T-helper 17 cell (primary cell): Measurements from ENCODE around the gene PVALB. TPM values are rescaled to one million over a fixed set of nuclear protein-coding genes. Genes with fewer than 3 reads are reported as not detected.

ENCODE experiments used
- ATAC-seq: fragments of 150-1000 bp; cut with Tn5 transposase; 2 replicates; pipeline ENCODE4 v1.10.0; 2021; ENCODE audit warnings: mild to moderate bottlenecking, moderate library complexity
- DNase-seq, 3 donors: peaks; one replicate each; pipeline versions ENCODE4 v3.0.0 to v3.0.0-alpha.2; 2020 to 2021
- H3K9me3 ChIP-seq: one replicate; pipeline ENCODE4 v1.7.0; 2013; ENCODE audit warnings: low read length, mild to moderate bottlenecking; ENCODE audit not compliant: control insufficient read depth, poor library complexity, severe bottlenecking
- H3K27ac Mint-ChIP-seq: one replicate; pipeline ENCODE4 v1.8.0; 2022; ENCODE audit warnings: mild to moderate bottlenecking, moderate library complexity, mixed read lengths
- H3K27me3 Mint-ChIP-seq: one replicate; pipeline ENCODE4 v1.8.0; 2022; ENCODE audit warnings: mixed read lengths
- H3K36me3 Mint-ChIP-seq: one replicate; pipeline ENCODE4 v1.8.0; 2022; ENCODE audit warnings: low read depth, mixed read lengths
- H3K4me1 Mint-ChIP-seq: one replicate; pipeline ENCODE4 v1.8.0; 2022; ENCODE audit warnings: mild to moderate bottlenecking, mixed read lengths
- H3K4me3 Mint-ChIP-seq: one replicate; pipeline ENCODE4 v1.8.0; 2022; ENCODE audit warnings: mild to moderate bottlenecking, moderate library complexity, mixed read lengths
- total RNA-seq, 4 donors: library from RNA in 2 of 4; stranded (reverse) in 2 of 4; gene quantifications; one replicate each; pipeline ENCODE4 v1.2.3 and lab custom pipeline; 2022 to 2026

PVALB gene
- total RNA-seq, 2 donors from 2014 or later = 7.4 TPM; not detected in 1

GRCh38 chr22:36815558-36816338 is 1.1 kb downstream of the PVALB start:
- no peak overlapping the region for H3K27ac Mint-ChIP-seq
- H3K9me3 ChIP-seq = no peaks in the 10 kb centered on the region
- H3K4me1 Mint-ChIP-seq = peaks cover 5% of the 10 kb centered on the region
- H3K4me3 Mint-ChIP-seq = peak overlapping the region; percentile 75
- H3K27me3 Mint-ChIP-seq = peaks cover 75% of the 10 kb centered on the region
- DNase-seq = no peak
- H3K36me3 Mint-ChIP-seq = peaks cover 3% of the 10 kb centered on the region
- no peak for ATAC-seq

GRCh38 chr22:36814801-36815200 is 2.0 kb downstream of the PVALB start:
- H3K9me3 ChIP-seq = no peaks in the 10 kb centered on the region
- peaks cover 5% of the 10 kb centered on the region for H3K4me1 Mint-ChIP-seq
- ATAC-seq (no peak), DNase-seq (no peak)
- peaks cover 67% of the 10 kb centered on the region for H3K27me3 Mint-ChIP-seq
- H3K4me3 Mint-ChIP-seq = no peak overlapping the region
- no peak overlapping the region for H3K27ac Mint-ChIP-seq
- H3K36me3 Mint-ChIP-seq = no peaks in the 10 kb centered on the region

GRCh38 chr22:36811094-36811800 is 5.6 kb downstream of the PVALB start:
- Mint-ChIP-seq H3K36me3 (no peaks in the 10 kb centered on the region), H3K4me3 (no peak overlapping the region), H3K4me1 (peaks cover 17% of the 10 kb centered on the region), H3K27me3 (peaks cover 35% of the 10 kb centered on the region), H3K27ac (no peak overlapping the region)
- ATAC-seq = no peak
- DNase-seq = no peak
- H3K9me3 ChIP-seq = no peaks in the 10 kb centered on the region

GRCh38 chr22:36809351-36809750 is 7.5 kb downstream of the PVALB start:
- no peak overlapping the region for H3K4me3 Mint-ChIP-seq
- ATAC-seq (no peak), DNase-seq (no peak)
- no peaks in the 10 kb centered on the region for H3K9me3 ChIP-seq
- H3K4me1 Mint-ChIP-seq = peaks cover 13% of the 10 kb centered on the region
- H3K27me3 Mint-ChIP-seq = peaks cover 33% of the 10 kb centered on the region
- no peak overlapping the region for H3K27ac Mint-ChIP-seq
- H3K36me3 Mint-ChIP-seq = no peaks in the 10 kb centered on the region

GRCh38 chr22:36808721-36809344 is 8.0 kb downstream of the PVALB start:
- no peak overlapping the region for H3K4me3 Mint-ChIP-seq
- DNase-seq (no peak), ATAC-seq (no peak)
- peaks cover 13% of the 10 kb centered on the region for H3K4me1 Mint-ChIP-seq
- no peaks in the 10 kb centered on the region for H3K36me3 Mint-ChIP-seq
- H3K27ac Mint-ChIP-seq = no peak overlapping the region
- H3K27me3 Mint-ChIP-seq = peaks cover 32% of the 10 kb centered on the region
- no peaks in the 10 kb centered on the region for H3K9me3 ChIP-seq

- peaks cover 2% of the 10 kb centered on the region for H3K36me3 Mint-ChIP-seq
- DNase-seq (no peak), ATAC-seq (no peak)
- no peak overlapping the region for H3K4me3 Mint-ChIP-seq
- peaks cover 29% of the 10 kb centered on the region for H3K27me3 Mint-ChIP-seq
- H3K4me1 Mint-ChIP-seq = peaks cover 13% of the 10 kb centered on the region
- H3K9me3 ChIP-seq = no peaks in the 10 kb centered on the region
- no peak overlapping the region for H3K27ac Mint-ChIP-seq
Measured at GRCh38 chr22:36807627-36808026, 9.2 kb downstream of the PVALB start.

- Mint-ChIP-seq H3K27me3 (peaks cover 31% of the 10 kb centered on the region), H3K27ac (peak overlapping the region; percentile 21), H3K36me3 (peaks cover 2% of the 10 kb centered on the region), H3K4me3 (no peak overlapping the region), H3K4me1 (peaks cover 13% of the 10 kb centered on the region)
- H3K9me3 ChIP-seq = no peaks in the 10 kb centered on the region
- ATAC-seq = no peak
- no peak for DNase-seq
Measured at GRCh38 chr22:36806835-36807234, 10.0 kb downstream of the PVALB start.

- Mint-ChIP-seq H3K27me3 (peaks cover 45% of the 10 kb centered on the region), H3K36me3 (peaks cover 2% of the 10 kb centered on the region), H3K4me3 (no peak overlapping the region), H3K4me1 (peaks cover 9% of the 10 kb centered on the region), H3K27ac (no peak overlapping the region)
- ATAC-seq (no peak), DNase-seq (no peak)
- H3K9me3 ChIP-seq = no peaks in the 10 kb centered on the region
Measured at GRCh38 chr22:36803358-36803757, 13.5 kb downstream of the PVALB start.

- Mint-ChIP-seq H3K27me3 (peaks cover 40% of the 10 kb centered on the region), H3K27ac (no peak overlapping the region), H3K4me3 (no peak overlapping the region), H3K4me1 (peaks cover 5% of the 10 kb centered on the region), H3K36me3 (peaks cover 5% of the 10 kb centered on the region)
- ATAC-seq (no peak), DNase-seq (no peak)
- H3K9me3 ChIP-seq = no peaks in the 10 kb centered on the region
Measured at GRCh38 chr22:36798674-36799066, 18.2 kb downstream of the PVALB start.

- Mint-ChIP-seq H3K27ac (no peak overlapping the region), H3K4me1 (peaks cover 5% of the 10 kb centered on the region), H3K27me3 (peaks cover 34% of the 10 kb centered on the region), H3K4me3 (no peak overlapping the region), H3K36me3 (peaks cover 4% of the 10 kb centered on the region)
- no peak for DNase-seq
- no peak for ATAC-seq
- H3K9me3 ChIP-seq = no peaks in the 10 kb centered on the region
Measured at GRCh38 chr22:36797911-36798673, 18.7 kb downstream of the PVALB start.

- H3K27ac Mint-ChIP-seq = no peak overlapping the region
- no peak for ATAC-seq
Measured at GRCh38 chr22:36797374-36797773, 19.5 kb downstream of the PVALB start.

GRCh38 chr22:36796552-36797175 is 20.2 kb downstream of the PVALB start:
- H3K9me3 ChIP-seq = no peaks in the 10 kb centered on the region
- Mint-ChIP-seq H3K36me3 (peaks cover 3% of the 10 kb centered on the region), H3K27ac (no peak overlapping the region), H3K27me3 (peaks cover 26% of the 10 kb centered on the region), H3K4me1 (peaks cover 4% of the 10 kb centered on the region), H3K4me3 (no peak overlapping the region)
- DNase-seq = no peak
- ATAC-seq = no peak

More at GRCh38 chr22:36797374-36797773, 19.5 kb downstream of the PVALB start:
- H3K27me3 Mint-ChIP-seq = peaks cover 31% of the 10 kb centered on the region
- DNase-seq = no peak
- H3K9me3 ChIP-seq = no peaks in the 10 kb centered on the region
- peaks cover 3% of the 10 kb centered on the region for H3K36me3 Mint-ChIP-seq
- H3K4me1 Mint-ChIP-seq = peaks cover 5% of the 10 kb centered on the region
- no peak overlapping the region for H3K4me3 Mint-ChIP-seq
